Uterine smooth muscle cell (primary cell): ENCODE measurements around the gene MED15. TPM values are rescaled to one million over a fixed set of nuclear protein-coding genes. Genes with fewer than 3 reads are reported as not detected.

Experiments used
- total RNA-seq: library from RNA; depleted of rRNA; stranded (reverse); fragments of >200 nt; gene quantifications from 2 replicates; pipeline ENCODE4 v1.2.3, GENCODE V29; 2014

MED15 gene
- 45.4 and 66.5 TPM in 2 replicates for total RNA-seq

GRCh38 chr22:20507253-20508066, at the start of gene MED15:
TSS of gene MED15 (plus strand) at chr22:20507610. CDS start at chr22:20507679, 69 bp downstream.

GRCh38 chr22:20494978-20495860, 12.2 kb upstream of the MED15 start, which contains the start of gene KLHL22:
TSS of gene KLHL22 (minus strand) at chr22:20495795. CDS start at chr22:20489211, 6,584 bp downstream.

Other genes with a start within 250 kb of the MED15 start
- 0.77 and 1.00 TPM in 2 replicates for gene RTN4R, start 239.3 kb upstream of the MED15 start, total RNA-seq
- gene DGCR6L, start 187.6 kb upstream of the MED15 start, total RNA-seq = 52.5 and 54.6 TPM in 2 replicates
- gene ZNF74, start 113.5 kb upstream of the MED15 start, total RNA-seq = 10.3 and 13.5 TPM in 2 replicates
- gene SCARF2, start 69.8 kb upstream of the MED15 start, total RNA-seq = 18.2 and 36.9 TPM in 2 replicates
- 40.9 and 45.9 TPM in 2 replicates for gene KLHL22, start 11.8 kb upstream of the MED15 start, total RNA-seq